Kidney (tissue), 14 donors: ENCODE results near the gene TUBGCP5. TPM values are rescaled to one million over a fixed set of nuclear protein-coding genes. Genes with fewer than 3 reads are reported as not detected.

ENCODE experiments used
- DNase-seq, 5 donors: peaks; one replicate each; pipeline ENCODE4 v3.0.0-alpha.2; 2013 to 2020
- FAIRE-seq: peaks from 2 replicates; lab custom pipeline; 2012; peaks lifted over from hg19 to GRCh38; lab: Jason Lieb, UNC
- H3K27ac ChIP-seq, 2 donors: one replicate each; pipeline ENCODE4 v1.7.0; 2013; ENCODE audit warnings: low read depth in 2 of 2, low read length in 2 of 2, inconsistent platforms in 1 of 2
- H3K27me3 ChIP-seq: one replicate; pipeline ENCODE4 v1.7.1; 2013; ENCODE audit warnings: low read length, inconsistent platforms; ENCODE audit not compliant: control insufficient read depth, insufficient read depth
- H3K36me3 ChIP-seq, 3 donors: one replicate each; pipeline versions ENCODE4 v1.7.0 to v1.7.1; 2013; ENCODE audit warnings: low read length in 3 of 3, control low read depth in 1 of 3, inconsistent platforms in 1 of 3; ENCODE audit not compliant: insufficient read depth in 3 of 3, control insufficient read depth in 2 of 3
- H3K4me1 ChIP-seq, 3 donors: one replicate each; pipeline versions ENCODE4 v1.7.0 to v1.7.1; 2013; ENCODE audit warnings: low read length in 3 of 3, inconsistent platforms in 1 of 3, low read depth in 1 of 3; ENCODE audit not compliant: control insufficient read depth in 2 of 3, insufficient read depth in 2 of 3
- H3K4me3 ChIP-seq, 3 donors: one replicate each; pipeline versions ENCODE4 v1.7.0 to v1.8.1; 2013; ENCODE audit warnings: low read length in 3 of 3, control low read depth in 1 of 3, inconsistent platforms in 1 of 3
- H3K9ac ChIP-seq, 3 donors: one replicate each; pipeline versions ENCODE4 v1.7.0 to v1.7.1; 2013; ENCODE audit warnings: low read length in 3 of 3, control low read depth in 1 of 3, inconsistent platforms in 1 of 3
- H3K9me3 ChIP-seq, 3 donors: one replicate each; pipeline versions ENCODE4 v1.7.0 to v1.7.1; 2013; ENCODE audit warnings: low read length in 3 of 3, control low read depth in 1 of 3, inconsistent platforms in 1 of 3; ENCODE audit not compliant: control insufficient read depth in 2 of 3, insufficient read depth in 1 of 3
- intact Hi-C: fragments of 100-400 bp; cut with DNase I; formaldehyde crosslinking; loops from one replicate; pipeline ENCODE4 v1.11.1; 2022
- polyA plus RNA-seq: library from polyadenylated mRNA; stranded (reverse); fragments of 350-450 nt; fragmentation: Illumina TruSeq; extraction: RNeasy Lipid Tissue Mini Kit (QIAGEN cat#74804); gene quantifications from one replicate; pipeline ENCODE4 v1.2.3, GENCODE V29; 2014; ENCODE audit warnings: low read depth, low replicate concordance; ENCODE audit not compliant: insufficient read depth
- total RNA-seq: library from RNA; stranded (reverse); fragmentation: NEBNext Ultra II Directional; extraction: Animal tissue kit (Norgen Biotek cat#: 25700); gene quantifications from one replicate; pipeline ENCODE4 v1.2.1, GENCODE V29; 2021
- TF ChIP-seq, protein P1 (sequence below): IDR thresholded peaks from 3 replicates; pipeline ENCODE4 v1.5.1; 2012; ENCODE audit warnings: mild to moderate bottlenecking, moderate library complexity, borderline replicate concordance; ENCODE audit not compliant: insufficient read depth; ENCODE audit errors: extremely low read depth
- donor health status: control.
- donor health status: control.
- donor health status: control.
- donor health status: control.
- donor health status: control.
- donor health status: DM: yes; HTN: yes; CAD: no.
- donor health status: Normal renal cell carcinoma (clear cell type).

TUBGCP5 gene
- total and polyA plus RNA-seq, 2 donors from 2014 or later: 4.7 to 19.1 TPM

DNA sequence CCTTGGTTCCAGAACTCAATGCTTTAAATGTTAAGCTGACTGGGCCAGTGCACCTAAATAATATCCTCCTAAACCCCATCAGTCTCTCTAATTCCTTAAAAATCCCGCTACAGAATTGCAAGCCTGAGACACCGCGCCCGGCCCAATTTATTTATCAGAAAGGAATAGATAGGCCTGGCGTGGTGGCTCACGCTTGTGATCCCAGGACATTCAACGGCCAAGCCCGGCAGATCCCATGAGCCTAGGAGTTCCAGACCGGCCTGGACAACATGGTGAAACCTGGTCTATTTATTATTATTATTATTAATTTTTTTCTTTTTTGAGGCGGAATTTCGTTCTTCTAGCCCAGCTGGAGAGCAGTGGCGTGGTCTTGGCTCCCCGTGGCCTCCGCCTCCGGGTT lies 28.0 kb upstream of the TUBGCP5 start:
- DNase-seq (no peak), FAIRE-seq (no peak)
- H3K4me1 ChIP-seq: no peaks in the 10 kb centered on the region
- no peak overlapping the region for H3K27ac ChIP-seq
- no peak overlapping the region for H3K4me3 ChIP-seq
- H3K9ac ChIP-seq: no peak overlapping the region
- TF ChIP-seq, protein P1, sequence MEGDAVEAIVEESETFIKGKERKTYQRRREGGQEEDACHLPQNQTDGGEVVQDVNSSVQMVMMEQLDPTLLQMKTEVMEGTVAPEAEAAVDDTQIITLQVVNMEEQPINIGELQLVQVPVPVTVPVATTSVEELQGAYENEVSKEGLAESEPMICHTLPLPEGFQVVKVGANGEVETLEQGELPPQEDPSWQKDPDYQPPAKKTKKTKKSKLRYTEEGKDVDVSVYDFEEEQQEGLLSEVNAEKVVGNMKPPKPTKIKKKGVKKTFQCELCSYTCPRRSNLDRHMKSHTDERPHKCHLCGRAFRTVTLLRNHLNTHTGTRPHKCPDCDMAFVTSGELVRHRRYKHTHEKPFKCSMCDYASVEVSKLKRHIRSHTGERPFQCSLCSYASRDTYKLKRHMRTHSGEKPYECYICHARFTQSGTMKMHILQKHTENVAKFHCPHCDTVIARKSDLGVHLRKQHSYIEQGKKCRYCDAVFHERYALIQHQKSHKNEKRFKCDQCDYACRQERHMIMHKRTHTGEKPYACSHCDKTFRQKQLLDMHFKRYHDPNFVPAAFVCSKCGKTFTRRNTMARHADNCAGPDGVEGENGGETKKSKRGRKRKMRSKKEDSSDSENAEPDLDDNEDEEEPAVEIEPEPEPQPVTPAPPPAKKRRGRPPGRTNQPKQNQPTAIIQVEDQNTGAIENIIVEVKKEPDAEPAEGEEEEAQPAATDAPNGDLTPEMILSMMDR: no peak
- H3K36me3 ChIP-seq: no peaks in the 10 kb centered on the region
- peaks cover 0 to 3% (median 0%) of the 10 kb centered on the region in 3 donors for H3K9me3 ChIP-seq
- intact Hi-C loops: no loop called here
- H3K27me3 ChIP-seq: no peaks in the 10 kb centered on the region

DNA sequence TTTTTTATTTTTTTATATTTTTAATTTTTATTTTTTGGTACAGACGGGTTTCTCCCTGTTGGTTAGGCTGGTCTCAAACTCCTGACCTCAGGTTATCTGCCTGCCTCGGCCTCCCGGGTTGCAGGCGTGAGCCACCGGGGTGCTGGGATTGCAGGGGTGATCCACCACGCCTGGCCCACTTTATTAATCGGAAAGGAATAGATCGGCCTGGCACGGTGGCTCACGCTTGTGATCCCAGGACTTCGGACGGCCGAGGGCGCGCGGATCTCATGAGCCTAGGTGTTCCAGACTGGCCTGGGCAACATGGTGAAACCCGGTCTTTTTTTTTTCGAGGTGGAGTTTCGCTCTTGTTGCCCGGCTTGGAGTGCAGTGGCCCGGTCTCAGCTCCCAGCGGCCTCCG lies 26.5 kb upstream of the TUBGCP5 start:
- H3K4me3 ChIP-seq: no peak overlapping the region
- FAIRE-seq: no peak
- H3K27me3 ChIP-seq: no peaks in the 10 kb centered on the region
- no peaks in the 10 kb centered on the region for H3K4me1 ChIP-seq
- H3K36me3 ChIP-seq: no peaks in the 10 kb centered on the region
- intact Hi-C loops: no loop called here
- no peak for DNase-seq
- TF ChIP-seq, protein P1: no peak
- no peak overlapping the region for H3K27ac ChIP-seq
- H3K9me3 ChIP-seq: peaks cover 0 to 3% (median 0%) of the 10 kb centered on the region in 3 donors
- H3K9ac ChIP-seq: no peak overlapping the region

GRCh38 chr15:23064156-23064555 lies 24.8 kb upstream of the TUBGCP5 start:
- Histone ChIP-seq H3K27ac (no peak overlapping the region), H3K27me3 (no peaks in the 10 kb centered on the region), H3K36me3 (no peaks in the 10 kb centered on the region), H3K9ac (no peak overlapping the region), H3K9me3 (peaks cover 0 to 3% (median 0%) of the 10 kb centered on the region in 3 donors), H3K4me3 (no peak overlapping the region), H3K4me1 (no peaks in the 10 kb centered on the region)
- FAIRE-seq (no peak), DNase-seq (no peak)
- TF ChIP-seq, protein P1: no peak
- intact Hi-C loops: no loop called here

- TF ChIP-seq, protein P1: no peak
- H3K9me3 ChIP-seq: no peaks in the 10 kb centered on the region
- no peak overlapping the region for H3K27ac ChIP-seq
- FAIRE-seq: no peak
- H3K9ac ChIP-seq: no peak overlapping the region
- intact Hi-C loops: no loop called here
- DNase-seq: no peak
- no peaks in the 10 kb centered on the region for H3K4me1 ChIP-seq
- H3K36me3 ChIP-seq: no peaks in the 10 kb centered on the region
- no peaks in the 10 kb centered on the region for H3K27me3 ChIP-seq
- H3K4me3 ChIP-seq: no peak overlapping the region
Measured at GRCh38 chr15:23057707-23058106, 18.3 kb upstream of the TUBGCP5 start.
